HG02623 (cell line): Measurements from ENCODE around the gene STX18.

Experiments used
- ATAC-seq: cut with Tn5 transposase; IDR thresholded peaks from one replicate; pipeline ENCODE4 v1.9.1; 2021; ENCODE audit warnings: moderate library complexity; ENCODE audit not compliant: unreplicated experiment

STX18 gene

DNA sequence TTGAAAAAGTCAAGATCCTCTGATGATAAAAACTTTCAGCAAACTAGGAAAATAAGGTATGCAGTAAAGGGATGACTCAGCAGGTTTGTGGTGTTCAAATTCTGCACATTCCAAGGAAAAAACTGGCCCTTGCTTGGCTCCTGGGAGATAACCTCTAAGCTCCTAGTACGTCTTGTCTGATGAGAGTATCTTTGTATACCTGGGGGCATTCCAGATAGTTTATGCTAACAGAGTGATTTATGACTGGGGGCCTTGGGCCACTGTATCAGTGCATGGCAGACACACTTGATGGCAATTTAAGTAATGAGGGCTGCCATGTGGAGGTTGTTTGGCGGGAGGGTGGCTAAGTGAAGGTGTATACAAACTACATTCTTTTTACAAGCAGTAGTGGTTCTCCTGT lies 98.0 kb downstream of the STX18 start:
- ATAC-seq, result no peak

GRCh38 chr4:4440333-4441061 lies 101.4 kb downstream of the STX18 start:
- no peak for ATAC-seq

DNA sequence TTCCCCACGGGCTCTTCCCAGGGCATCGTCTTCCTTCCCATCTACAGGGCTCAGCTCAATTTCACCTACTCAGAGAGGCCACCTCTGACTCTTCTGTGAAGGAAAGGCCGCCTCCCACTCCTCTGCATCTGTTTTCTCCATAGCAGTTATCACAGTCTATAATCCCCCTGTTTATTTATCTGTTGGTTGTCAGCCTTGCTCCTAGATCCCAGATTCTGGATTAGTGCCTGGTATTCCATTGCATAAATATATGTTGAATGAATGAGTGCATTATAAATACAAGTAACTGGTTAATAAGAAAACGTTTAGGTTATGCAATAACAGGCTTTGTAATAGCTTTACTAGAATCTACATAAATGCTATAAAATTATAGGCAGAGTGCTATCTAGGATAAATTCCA lies 102.1 kb downstream of the STX18 start:
- ATAC-seq, result no peak

DNA sequence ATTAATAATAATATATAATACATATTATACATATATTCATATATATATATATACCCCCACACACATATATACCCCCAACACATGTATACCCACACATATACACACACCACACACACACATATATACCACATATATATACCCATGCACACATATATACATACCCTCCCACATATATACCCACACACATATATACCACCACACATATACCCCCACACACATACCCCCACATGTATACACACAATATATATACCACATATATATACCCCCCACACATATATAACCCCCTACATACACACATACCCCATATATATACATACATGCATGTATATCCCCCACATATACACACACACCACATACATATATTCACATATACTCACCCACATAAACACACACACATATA lies 103.0 kb downstream of the STX18 start:
- no peak for ATAC-seq

GRCh38 chr4:4437798-4438470 lies 103.9 kb downstream of the STX18 start:
- no peak for ATAC-seq

DNA sequence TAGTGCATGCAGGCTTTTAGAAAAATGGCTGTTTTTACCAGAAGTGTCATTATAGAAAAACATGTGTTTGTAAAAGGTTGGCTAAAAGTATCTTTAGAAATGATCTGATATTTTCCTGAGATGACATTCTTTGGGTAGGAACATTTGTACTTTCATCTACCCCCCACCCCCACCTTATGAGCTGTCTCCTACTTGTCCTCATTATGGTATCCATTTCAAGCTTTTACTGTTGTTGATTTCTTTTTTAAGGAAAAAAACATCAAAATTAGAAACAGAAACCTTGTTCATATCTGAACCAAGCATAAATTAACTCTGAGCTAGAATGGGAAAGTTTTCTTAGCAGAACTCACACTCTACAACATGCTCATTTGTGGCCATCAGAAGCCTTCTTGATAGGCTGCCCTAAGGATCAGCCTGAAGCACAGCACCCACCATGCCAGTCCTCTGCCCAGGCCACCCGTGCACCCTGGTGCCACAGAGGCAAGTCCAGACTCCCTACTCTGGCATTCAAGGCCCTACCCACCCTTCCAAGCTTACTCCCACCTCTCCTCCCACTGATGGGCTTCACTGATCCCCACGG lies 105.5 kb downstream of the STX18 start:
- no peak for ATAC-seq

- ATAC-seq, result no peak
Observed at GRCh38 chr4:4433941-4434340, 107.9 kb downstream of the STX18 start.

DNA sequence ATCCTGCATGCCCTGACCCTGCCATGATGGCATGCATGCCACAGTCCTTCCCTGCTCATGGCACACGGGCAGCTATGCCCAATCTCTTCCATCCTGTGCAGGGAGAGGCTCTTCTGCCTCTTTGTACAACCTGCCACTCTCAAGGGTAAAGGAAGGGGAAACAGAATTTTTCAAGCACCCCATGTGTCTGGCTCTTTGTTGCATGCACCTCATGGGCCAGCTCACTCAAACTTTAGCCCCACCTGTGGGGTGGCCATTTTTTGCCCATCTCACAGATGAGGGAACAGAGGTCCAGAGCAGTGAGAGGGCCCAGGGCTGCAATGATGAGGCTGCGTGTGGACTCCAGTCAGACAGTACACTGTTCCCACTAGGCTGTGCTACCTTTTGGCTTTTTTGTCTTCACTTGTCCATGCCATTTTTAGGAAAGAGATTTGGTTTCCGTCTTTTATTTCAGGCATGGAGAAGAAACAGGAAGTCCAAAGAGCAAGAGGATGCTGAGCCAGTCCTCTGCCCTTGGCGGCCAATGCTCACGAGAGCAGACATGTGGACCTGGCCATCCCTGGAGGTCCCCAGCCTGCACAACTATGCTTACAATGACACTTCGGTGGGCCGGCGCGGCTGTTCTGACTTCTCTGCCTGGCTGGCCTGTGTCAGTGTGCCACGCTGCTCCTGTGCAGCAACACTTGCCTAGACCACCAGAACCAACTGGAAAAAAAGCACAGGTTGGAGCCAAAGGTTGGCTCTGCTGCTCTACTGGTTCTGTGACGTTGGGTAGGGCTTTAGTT lies 109.3 kb downstream of the STX18 start:
- ATAC-seq, result no peak

DNA sequence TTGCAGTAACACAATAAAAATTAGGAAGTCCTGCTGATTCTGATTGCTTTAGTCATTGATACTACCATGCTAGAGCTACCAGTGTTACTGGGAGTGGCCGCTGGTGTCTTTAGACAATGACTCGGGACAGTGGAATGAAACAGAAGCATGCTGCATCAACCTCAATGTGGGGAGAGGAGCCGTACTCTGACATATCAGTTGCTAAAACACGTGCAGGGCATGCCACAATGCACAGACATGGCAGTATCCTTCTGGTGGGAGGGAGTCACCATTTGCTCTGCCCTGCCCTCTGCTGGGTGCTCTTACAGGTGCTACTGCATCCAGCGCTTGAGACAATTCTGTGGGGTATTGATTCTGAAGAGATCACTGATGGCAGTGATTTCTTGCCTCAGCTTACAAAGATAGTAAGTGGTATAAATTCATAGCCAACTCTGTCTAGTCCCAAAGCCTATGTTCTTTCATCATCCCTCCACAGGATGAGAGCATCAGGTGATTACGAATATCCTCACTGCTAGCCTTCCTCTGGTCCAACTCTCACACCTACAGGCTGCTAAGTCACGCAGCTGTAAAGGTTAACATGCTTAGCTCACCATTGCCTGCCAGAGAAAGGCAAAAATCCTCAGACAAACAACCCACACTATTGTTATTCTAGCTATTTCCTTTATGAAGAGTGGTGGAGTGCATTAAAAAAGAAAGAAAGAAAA lies 111.2 kb downstream of the STX18 start:
- peak; percentile 75 for ATAC-seq

- ATAC-seq, result no peak
Observed at GRCh38 chr4:4428966-4429875, 112.6 kb downstream of the STX18 start.

GRCh38 chr4:4427886-4428285 lies 114.0 kb downstream of the STX18 start:
- no peak for ATAC-seq

- no peak for ATAC-seq
Observed at GRCh38 chr4:4427121-4427870, 114.6 kb downstream of the STX18 start.

GRCh38 chr4:4426511-4427120 lies 115.2 kb downstream of the STX18 start:
- no peak for ATAC-seq

- ATAC-seq, result no peak
Observed at GRCh38 chr4:4425696-4426095, 116.2 kb downstream of the STX18 start.

DNA sequence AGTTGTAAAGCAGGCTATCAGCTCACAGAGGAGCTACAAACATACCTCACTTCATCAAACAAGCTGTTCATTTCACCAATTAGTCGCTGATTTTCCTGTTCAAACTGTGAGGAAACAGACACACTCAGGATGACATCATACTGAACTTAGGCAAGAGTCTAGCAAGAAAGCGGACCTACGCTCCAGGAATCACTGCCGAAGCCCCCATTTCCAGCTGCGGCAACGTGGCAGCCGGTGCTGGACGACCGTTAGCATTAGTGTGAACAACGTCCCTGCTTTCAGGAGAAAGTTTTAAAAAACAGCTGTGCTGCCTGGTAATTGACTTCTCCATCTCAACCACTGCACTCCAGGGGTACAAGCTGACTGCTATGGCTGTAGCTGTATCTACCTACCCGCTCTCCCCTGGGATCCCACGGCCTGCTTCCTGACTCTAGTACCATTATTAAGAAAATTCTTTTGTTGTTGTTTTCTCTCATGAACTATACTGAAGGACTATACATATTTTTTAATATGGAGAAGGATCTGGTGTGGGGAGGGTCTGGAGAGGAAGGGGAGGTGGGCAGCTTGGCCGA lies 116.6 kb downstream of the STX18 start:
- ATAC-seq, result no peak

DNA sequence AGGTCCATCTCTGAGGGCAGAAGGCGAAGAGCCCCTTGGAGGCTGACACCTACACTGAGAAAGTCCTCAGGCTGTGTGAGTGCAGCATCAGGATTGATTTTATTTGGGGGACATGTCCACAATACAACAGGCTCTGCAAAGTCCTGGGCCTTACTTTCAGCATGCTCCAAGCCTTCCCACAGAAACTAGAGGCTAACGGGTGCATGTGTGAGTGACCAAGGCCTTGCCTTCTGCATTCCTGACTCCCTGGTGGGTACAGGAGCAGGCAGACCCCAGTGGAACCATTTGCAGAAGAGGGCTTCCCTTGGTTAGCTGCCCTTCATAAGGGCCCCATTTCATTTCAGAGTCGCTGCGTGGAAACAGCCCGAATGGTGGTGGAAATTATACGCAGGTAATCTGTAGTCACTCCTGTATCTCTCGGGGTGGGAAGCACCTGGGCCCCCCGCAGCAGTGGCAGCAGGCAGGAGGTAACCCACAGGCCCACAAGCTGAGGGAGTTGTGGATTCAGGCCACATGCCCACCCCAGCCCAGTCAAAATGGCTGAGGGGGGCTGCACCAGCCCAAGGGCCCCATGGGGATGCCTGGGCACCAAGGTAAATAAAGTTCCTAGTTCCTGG lies 117.2 kb downstream of the STX18 start:
- ATAC-seq, result no peak

DNA sequence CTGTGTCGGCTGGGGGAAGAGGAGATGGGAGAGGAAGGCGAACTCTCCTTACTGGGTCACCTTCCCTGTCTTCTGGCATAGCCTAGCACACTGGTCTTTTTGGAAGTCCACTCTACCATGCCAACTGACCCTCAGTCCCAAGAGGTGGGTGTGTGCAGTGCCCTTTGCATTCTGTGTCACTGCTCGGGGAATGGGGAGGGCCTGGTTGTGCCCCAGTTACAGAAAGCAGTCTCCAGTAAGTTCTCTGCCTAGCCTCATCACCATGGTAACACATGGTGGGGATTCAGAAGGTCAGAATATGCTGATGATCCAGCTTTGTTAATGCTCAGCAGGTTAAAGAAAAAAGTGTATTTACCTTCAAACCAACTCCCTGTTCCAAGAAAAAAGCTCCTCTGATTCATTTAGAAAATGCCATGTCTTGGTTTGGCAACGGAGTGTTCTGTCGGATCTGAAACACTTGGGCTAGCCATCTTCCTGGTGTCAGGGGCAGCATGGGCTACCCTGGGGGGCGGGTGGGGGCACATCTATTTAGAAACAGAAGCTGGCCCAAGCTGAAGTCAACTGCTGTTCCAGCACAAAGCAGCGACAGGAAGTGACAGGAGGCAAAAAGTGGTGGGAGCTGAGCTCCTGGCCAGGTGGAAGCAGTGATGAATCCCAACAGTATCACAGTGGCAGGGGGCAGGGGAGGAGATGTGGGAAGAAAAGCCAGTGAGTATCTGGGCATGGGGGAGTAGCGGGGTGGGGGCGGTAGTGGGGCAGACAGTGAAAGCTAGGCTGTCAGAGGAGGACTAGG lies 117.9 kb downstream of the STX18 start:
- ATAC-seq, result no peak
